HepG2 (cell line): Measurements from ENCODE around the gene LTB4R2. TPM values are rescaled to one million over a fixed set of nuclear protein-coding genes. Genes with fewer than 3 reads are reported as not detected.
A peak's percentile ranks its signal among the peaks of the same experiment; 100 is the strongest.

Source experiments
- BORCS8-MEF2B ChIP-seq: sonication (generic); formaldehyde crosslinking; IDR thresholded peaks from 2 replicates; pipeline ENCODE4 v1.8.0; 2022; ENCODE audit warnings: mild to moderate bottlenecking, missing genetic modification reagents
- FOXA3 ChIP-seq: IDR thresholded peaks from 2 replicates; pipeline ENCODE4 v1.6.1; 2016; ENCODE audit warnings: missing genetic modification reagents, missing compliant biosample characterization
- FOXJ3 ChIP-seq: sonication (generic); formaldehyde crosslinking; IDR thresholded peaks from 2 replicates; pipeline ENCODE4 v1.4.0; 2020; ENCODE audit warnings: missing genetic modification reagents, mild to moderate bottlenecking, borderline replicate concordance
- GZF1 ChIP-seq: sonication (generic); formaldehyde crosslinking; IDR thresholded peaks from 2 replicates; pipeline ENCODE4 v1.5.1; 2020; ENCODE audit warnings: mild to moderate bottlenecking, missing genetic modification reagents
- IRF1 ChIP-seq: sonication (generic); formaldehyde crosslinking; IDR thresholded peaks from 2 replicates; pipeline ENCODE4 v1.4.0; 2020; ENCODE audit warnings: low read depth, mild to moderate bottlenecking, missing genetic modification reagents
- MED1 ChIP-seq: sonication (generic); formaldehyde crosslinking; IDR thresholded peaks from 2 replicates; pipeline ENCODE4 v1.4.0; 2020; ENCODE audit warnings: missing genetic modification reagents
- NFATC3 ChIP-seq: sonication (generic); formaldehyde crosslinking; IDR thresholded peaks from 2 replicates; pipeline ENCODE4 v1.5.1; 2020; ENCODE audit warnings: mild to moderate bottlenecking, missing genetic modification reagents
- PAX8 ChIP-seq: sonication (generic); formaldehyde crosslinking; IDR thresholded peaks from 2 replicates; pipeline ENCODE4 v1.8.0; 2022; ENCODE audit warnings: mild to moderate bottlenecking, missing genetic modification reagents, borderline replicate concordance
- PRMT3 ChIP-seq: sonication (generic); formaldehyde crosslinking; IDR thresholded peaks from 2 replicates; pipeline ENCODE4 v1.8.1; 2022; ENCODE audit warnings: low read depth, mild to moderate bottlenecking, moderate library complexity, missing genetic modification reagents, borderline replicate concordance
- RBM22 ChIP-seq: fragments of 200-400 bp; formaldehyde crosslinking; optimal IDR thresholded peaks from 2 replicates; pipeline ENCODE3; 2017; ENCODE audit warnings: mild to moderate bottlenecking, low read length, moderate library complexity
- SAFB2 ChIP-seq: sonication (generic); formaldehyde crosslinking; IDR thresholded peaks from 2 replicates; pipeline ENCODE4 v1.5.1; 2020; ENCODE audit warnings: missing genetic modification reagents, low read depth, mild to moderate bottlenecking, borderline replicate concordance
- SIN3B ChIP-seq: fragments of 150-350 bp; IDR thresholded peaks from 2 replicates; pipeline ENCODE4 v1.6.1; 2014; ENCODE audit warnings: low read length
- SP5 ChIP-seq: IDR thresholded peaks from 2 replicates; pipeline ENCODE4 v1.6.1; 2016; ENCODE audit warnings: low read depth, borderline replicate concordance
- SRF ChIP-seq: IDR thresholded peaks from 2 replicates; pipeline ENCODE4 v1.6.1; 2011; ENCODE audit warnings: mild to moderate bottlenecking, low read depth, low read length, moderate library complexity
- TCF12 ChIP-seq, 2 experiments: fragments of 450-650 bp in 1 of 2; sonication (generic) in 1 of 2; formaldehyde crosslinking in 1 of 2; IDR thresholded peaks; 2 replicates each; pipeline versions ENCODE4 v1.6.1 to v1.8.0; 2017 to 2022; ENCODE audit warnings: antibody characterized with exemption in 1 of 2, mild to moderate bottlenecking in 1 of 2, missing genetic modification reagents in 1 of 2, moderate library complexity in 1 of 2
- YY1 ChIP-seq: IDR thresholded peaks from 2 replicates; pipeline ENCODE4 v1.6.1; 2011; ENCODE audit warnings: low read length, low read depth, moderate library complexity, mild to moderate bottlenecking; ENCODE audit not compliant: insufficient read depth, insufficient replicate concordance
- ZFP62 ChIP-seq: sonication (generic); formaldehyde crosslinking; IDR thresholded peaks from 2 replicates; pipeline ENCODE4 v1.4.0; 2020; ENCODE audit warnings: missing genetic modification reagents
- ZIK1 ChIP-seq: sonication (generic); formaldehyde crosslinking; IDR thresholded peaks from 2 replicates; pipeline ENCODE4 v1.5.0; 2020; ENCODE audit warnings: mild to moderate bottlenecking, low read depth, missing genetic modification reagents, borderline replicate concordance
- ZNF20 ChIP-seq: sonication (generic); formaldehyde crosslinking; IDR thresholded peaks from 2 replicates; pipeline ENCODE4 v1.4.0; 2020; ENCODE audit warnings: mild to moderate bottlenecking, moderate library complexity, missing genetic modification reagents
- ZNF251 ChIP-seq: sonication (generic); formaldehyde crosslinking; IDR thresholded peaks from 2 replicates; pipeline ENCODE4 v1.9.0; 2021; ENCODE audit warnings: mild to moderate bottlenecking, missing genetic modification reagents
- ZNF256 ChIP-seq: sonication (generic); formaldehyde crosslinking; conservative IDR thresholded peaks from 2 replicates; pipeline ENCODE4 v1.4.0; 2020; ENCODE audit warnings: missing genetic modification reagents
- ZNF337 ChIP-seq: sonication (generic); formaldehyde crosslinking; IDR thresholded peaks from 2 replicates; pipeline ENCODE4 v1.5.1; 2020; ENCODE audit warnings: missing genetic modification reagents, low read depth, mild to moderate bottlenecking, borderline replicate concordance
- ZNF430 ChIP-seq: sonication (generic); formaldehyde crosslinking; IDR thresholded peaks from 2 replicates; pipeline ENCODE4 v1.9.0; 2021; ENCODE audit warnings: mild to moderate bottlenecking, missing genetic modification reagents
- ZNF501 ChIP-seq: sonication (generic); formaldehyde crosslinking; IDR thresholded peaks from 2 replicates; pipeline ENCODE4 v1.5.1; 2020; ENCODE audit warnings: mild to moderate bottlenecking, moderate library complexity, missing genetic modification reagents
- ZNF607 ChIP-seq: sonication (generic); formaldehyde crosslinking; IDR thresholded peaks from 2 replicates; pipeline ENCODE4 v1.5.1; 2020; ENCODE audit warnings: missing genetic modification reagents, mild to moderate bottlenecking, borderline replicate concordance
- ZNF781 ChIP-seq: sonication (generic); formaldehyde crosslinking; IDR thresholded peaks from 2 replicates; pipeline ENCODE4 v1.5.1; 2020; ENCODE audit warnings: borderline replicate concordance, mild to moderate bottlenecking, missing genetic modification reagents; ENCODE audit errors: not compliant biosample characterization
- ZNF839 ChIP-seq: sonication (generic); formaldehyde crosslinking; IDR thresholded peaks from 2 replicates; pipeline ENCODE4 v1.4.0; 2020; ENCODE audit warnings: missing genetic modification reagents, mild to moderate bottlenecking, borderline replicate concordance
- ZNF883 ChIP-seq: sonication (generic); formaldehyde crosslinking; IDR thresholded peaks from 2 replicates; pipeline ENCODE4 v1.5.1; 2020; ENCODE audit warnings: mild to moderate bottlenecking, missing genetic modification reagents; ENCODE audit errors: not compliant biosample characterization
- ZSCAN12 ChIP-seq: sonication (generic); formaldehyde crosslinking; IDR thresholded peaks from 2 replicates; pipeline ENCODE4 v1.9.0; 2021; ENCODE audit warnings: mild to moderate bottlenecking, missing genetic modification reagents
- polyA plus RNA-seq, 8 experiments: library from polyadenylated mRNA; depleted of rRNA in 3 of 8; stranded (reverse) in 7 of 8; unstranded in 1 of 8; fragments of >200 nt; fragmentation: Illumina TruSeq in 4 of 8; extraction: Trizol in 4 of 8; gene quantifications; 2 replicates each; pipeline versions ENCODE4 v1.2.1 to v1.2.3, GENCODE V29; 2011 to 2016; ENCODE audit warnings: low read depth in 4 of 8, missing spikeins in 1 of 8, mixed read lengths in 1 of 8; ENCODE audit not compliant: insufficient read depth in 1 of 8
- total RNA-seq, 5 experiments: library from RNA; depleted of rRNA; stranded (reverse); fragments of >200 nt; fragmentation: Illumina TruSeq; extraction: Trizol; gene quantifications; 2 replicates each; pipeline ENCODE4 v1.2.3, GENCODE V29; 2016; ENCODE audit warnings: low read depth in 1 of 5
- TF ChIP-seq, protein P1 (sequence below): sonication (generic); formaldehyde crosslinking; IDR thresholded peaks from 2 replicates; pipeline ENCODE4 v1.4.0; 2020; ENCODE audit warnings: mild to moderate bottlenecking, missing genetic modification reagents

Gene LTB4R2
- total and polyA plus RNA-seq, 2 of the 13 experiments (the other 11 are each of a cell fraction or from before 2014, with no cell fraction given), result 3.9 to 6.9 TPM

GRCh38 chr14:24315807-24316596, 6.1 kb downstream of the LTB4R2 start (continued):
- TF ChIP-seq, protein P1, sequence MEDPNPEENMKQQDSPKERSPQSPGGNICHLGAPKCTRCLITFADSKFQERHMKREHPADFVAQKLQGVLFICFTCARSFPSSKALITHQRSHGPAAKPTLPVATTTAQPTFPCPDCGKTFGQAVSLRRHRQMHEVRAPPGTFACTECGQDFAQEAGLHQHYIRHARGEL (CRISPR knock-in tag), result peak; percentile 97
- TF ChIP-seq ZNF251 (CRISPR knock-in tag) (peak; percentile 96), ZNF883 (CRISPR knock-in tag) (peak; percentile 99), ZIK1 (peak; percentile 99; the same call in 1 of the 2 replicates), YY1 (peak; percentile 46), FOXJ3 (CRISPR knock-in tag) (peak; percentile 75; the same call in 1 of the 2 replicates), ZNF501 (CRISPR knock-in tag) (peak; percentile 98), ZFP62 (CRISPR knock-in tag) (0 out of 2 replicates have a peak, but pooled peaks have one; percentile 82), ZNF839 (peak; percentile 86), NFATC3 (peak; percentile 76; the same call in 1 of the 2 replicates), ZNF20 (CRISPR knock-in tag) (no peak; the same call in 1 of the 2 replicates), PRMT3 (CRISPR knock-in tag) (no peak), RBM22 (peak; percentile 77), SAFB2 (CRISPR knock-in tag) (no peak; the same call in none of the 2 replicates), ZSCAN12 (peak; percentile 99), MED1 (peak; percentile 90), FOXA3 (CRISPR knock-in tag) (peak; percentile 55), ZNF256 (CRISPR knock-in tag) (peak; percentile 95), IRF1 (CRISPR knock-in tag) (peak; percentile 93; the same call in 1 of the 2 replicates), ZNF337 (CRISPR knock-in tag) (no peak; the same call in 1 of the 2 replicates), GZF1 (peak; percentile 88; the same call in 1 of the 2 replicates), SP5 (CRISPR knock-in tag) (peak; percentile 57), TCF12 (IDR thresholded peaks at IDR 0.05) (no peak), TCF12 (CRISPR knock-in tag; IDR thresholded peaks at IDR 0.05) (peak; percentile 94; the same call in 1 of the 2 replicates), PAX8 (0 out of 2 replicates have a peak, but pooled peaks have one; percentile 89), ZNF607 (CRISPR knock-in tag) (peak; percentile 99), SRF (no peak), ZNF781 (CRISPR knock-in tag) (peak; percentile 93), BORCS8-MEF2B (peak; percentile 99), SIN3B (0 out of 2 replicates have a peak, but pooled peaks have one; percentile 10), ZNF430 (CRISPR knock-in tag) (0 out of 2 replicates have a peak, but pooled peaks have one; percentile 52)
